ENCODE data around the gene COL4A5. TPM values are rescaled to one million over a fixed set of nuclear protein-coding genes. Genes with fewer than 3 reads are reported as not detected.

COL4A5 gene
- total and polyA plus RNA-seq, 2 donors, result 7.4 to 9.1 TPM

- Histone ChIP-seq H3K27me3 (ENCODE audit: control insufficient read depth in 2 of 2, insufficient read depth in 1 of 2, low read length in 1 of 2) (no peaks in the 10 kb centered on the region), H3K9me3 (ENCODE audit: control insufficient read depth in 2 of 2, insufficient read depth in 1 of 2, low read length in 1 of 2) (no peaks in the 10 kb centered on the region), H3K4me3 (ENCODE audit: low read length in 2 of 2) (no peak overlapping the region), H3K27ac (ENCODE audit: low read depth in 1 of 2, low read length in 1 of 2) (no peak overlapping the region), H3K36me3 (ENCODE audit: control insufficient read depth in 2 of 2, insufficient read depth in 2 of 2, low read length in 1 of 2) (no peaks in the 10 kb centered on the region), H3K4me1 (ENCODE audit: control insufficient read depth in 2 of 2, insufficient read depth in 2 of 2, low read length in 2 of 2) (no peaks in the 10 kb centered on the region)
- no peak for DNase-seq (ENCODE audit: low read depth in 6 of 9, low spot score in 9 of 9)
- WGBS, result 91% methylated on average over 1 of the region's 1 CpG
Measured at GRCh38 chrX:108558217-108558616, 118.6 kb downstream of the COL4A5 start.

- H3K27ac ChIP-seq (ENCODE audit: low read depth in 1 of 2, low read length in 1 of 2), result no peak overlapping the region
- no peak for DNase-seq (ENCODE audit: low read depth in 6 of 9, low spot score in 9 of 9)
- H3K27me3 ChIP-seq (ENCODE audit: control insufficient read depth in 2 of 2, insufficient read depth in 1 of 2, low read length in 1 of 2), result no peaks in the 10 kb centered on the region
- no peak overlapping the region for H3K4me3 ChIP-seq (ENCODE audit: low read length in 2 of 2)
- H3K36me3 ChIP-seq (ENCODE audit: control insufficient read depth in 2 of 2, insufficient read depth in 2 of 2, low read length in 1 of 2), result no peaks in the 10 kb centered on the region
- H3K9me3 ChIP-seq (ENCODE audit: control insufficient read depth in 2 of 2, insufficient read depth in 1 of 2, low read length in 1 of 2), result no peaks in the 10 kb centered on the region
- no peaks in the 10 kb centered on the region for H3K4me1 ChIP-seq (ENCODE audit: control insufficient read depth in 2 of 2, insufficient read depth in 2 of 2, low read length in 2 of 2)
Measured at GRCh38 chrX:108573136-108573535, 133.5 kb downstream of the COL4A5 start.

GRCh38 chrX:108582151-108582550 is 142.5 kb downstream of the COL4A5 start:
- no peak overlapping the region for H3K27ac ChIP-seq (ENCODE audit: low read depth in 1 of 2, low read length in 1 of 2)
- DNase-seq (ENCODE audit: low read depth in 6 of 9, low spot score in 9 of 9), result no peak
- WGBS, result 97% methylated on average over 1 of the region's 1 CpG
- H3K27me3 ChIP-seq (ENCODE audit: control insufficient read depth in 2 of 2, insufficient read depth in 1 of 2, low read length in 1 of 2), result no peaks in the 10 kb centered on the region
- no peak overlapping the region for H3K4me3 ChIP-seq (ENCODE audit: low read length in 2 of 2)
- no peaks in the 10 kb centered on the region for H3K36me3 ChIP-seq (ENCODE audit: control insufficient read depth in 2 of 2, insufficient read depth in 2 of 2, low read length in 1 of 2)
- no peaks in the 10 kb centered on the region for H3K9me3 ChIP-seq (ENCODE audit: control insufficient read depth in 2 of 2, insufficient read depth in 1 of 2, low read length in 1 of 2)
- H3K4me1 ChIP-seq (ENCODE audit: control insufficient read depth in 2 of 2, insufficient read depth in 2 of 2, low read length in 2 of 2), result no peaks in the 10 kb centered on the region

- 100% methylated on average over 2 of the region's 2 CpGs for WGBS
- no peaks in the 10 kb centered on the region for H3K27me3 ChIP-seq (ENCODE audit: control insufficient read depth in 2 of 2, insufficient read depth in 1 of 2, low read length in 1 of 2)
- no peak overlapping the region for H3K4me3 ChIP-seq (ENCODE audit: low read length in 2 of 2)
- DNase-seq (ENCODE audit: low read depth in 6 of 9, low spot score in 9 of 9), result peak in 2 of 9 donors; percentile 6 to 13
- H3K9me3 ChIP-seq (ENCODE audit: control insufficient read depth in 2 of 2, insufficient read depth in 1 of 2, low read length in 1 of 2), result no peaks in the 10 kb centered on the region
- H3K36me3 ChIP-seq (ENCODE audit: control insufficient read depth in 2 of 2, insufficient read depth in 2 of 2, low read length in 1 of 2), result no peaks in the 10 kb centered on the region
- H3K4me1 ChIP-seq (ENCODE audit: control insufficient read depth in 2 of 2, insufficient read depth in 2 of 2, low read length in 2 of 2), result no peaks in the 10 kb centered on the region
- no peak overlapping the region for H3K27ac ChIP-seq (ENCODE audit: low read depth in 1 of 2, low read length in 1 of 2)
Measured at GRCh38 chrX:108584617-108585211, 145.1 kb downstream of the COL4A5 start.

GRCh38 chrX:108590496-108590895 is 150.9 kb downstream of the COL4A5 start:
- WGBS, result 97% methylated on average over 3 of the region's 3 CpGs

GRCh38 chrX:108601276-108601675 is 161.6 kb downstream of the COL4A5 start:
- Histone ChIP-seq H3K36me3 (ENCODE audit: control insufficient read depth in 2 of 2, insufficient read depth in 2 of 2, low read length in 1 of 2) (no peaks in the 10 kb centered on the region), H3K4me1 (ENCODE audit: control insufficient read depth in 2 of 2, insufficient read depth in 2 of 2, low read length in 2 of 2) (no peaks in the 10 kb centered on the region), H3K27me3 (ENCODE audit: control insufficient read depth in 2 of 2, insufficient read depth in 1 of 2, low read length in 1 of 2) (no peaks in the 10 kb centered on the region), H3K9me3 (ENCODE audit: control insufficient read depth in 2 of 2, insufficient read depth in 1 of 2, low read length in 1 of 2) (no peaks in the 10 kb centered on the region), H3K27ac (ENCODE audit: low read depth in 1 of 2, low read length in 1 of 2) (no peak overlapping the region), H3K4me3 (ENCODE audit: low read length in 2 of 2) (no peak overlapping the region)
- DNase-seq (ENCODE audit: low read depth in 6 of 9, low spot score in 9 of 9), result no peak
- 93% methylated on average over 4 of the region's 4 CpGs for WGBS

More at GRCh38 chrX:108590496-108590895, 150.9 kb downstream of the COL4A5 start:
- no peaks in the 10 kb centered on the region for H3K27me3 ChIP-seq (ENCODE audit: control insufficient read depth in 2 of 2, insufficient read depth in 1 of 2, low read length in 1 of 2)
- no peak overlapping the region for H3K27ac ChIP-seq (ENCODE audit: low read depth in 1 of 2, low read length in 1 of 2)
- H3K36me3 ChIP-seq (ENCODE audit: control insufficient read depth in 2 of 2, insufficient read depth in 2 of 2, low read length in 1 of 2), result no peaks in the 10 kb centered on the region
- no peaks in the 10 kb centered on the region for H3K9me3 ChIP-seq (ENCODE audit: control insufficient read depth in 2 of 2, insufficient read depth in 1 of 2, low read length in 1 of 2)
- H3K4me1 ChIP-seq (ENCODE audit: control insufficient read depth in 2 of 2, insufficient read depth in 2 of 2, low read length in 2 of 2), result no peaks in the 10 kb centered on the region
- DNase-seq (ENCODE audit: low read depth in 6 of 9, low spot score in 9 of 9), result no peak
- H3K4me3 ChIP-seq (ENCODE audit: low read length in 2 of 2), result no peak overlapping the region

- 90% methylated on average over 2 of the region's 2 CpGs for WGBS
- no peak overlapping the region for H3K4me3 ChIP-seq (ENCODE audit: low read length in 2 of 2)
- H3K27ac ChIP-seq (ENCODE audit: low read depth in 1 of 2, low read length in 1 of 2), result no peak overlapping the region
- H3K9me3 ChIP-seq (ENCODE audit: control insufficient read depth in 2 of 2, insufficient read depth in 1 of 2, low read length in 1 of 2), result no peaks in the 10 kb centered on the region
- no peaks in the 10 kb centered on the region for H3K27me3 ChIP-seq (ENCODE audit: control insufficient read depth in 2 of 2, insufficient read depth in 1 of 2, low read length in 1 of 2)
- H3K4me1 ChIP-seq (ENCODE audit: control insufficient read depth in 2 of 2, insufficient read depth in 2 of 2, low read length in 2 of 2), result no peaks in the 10 kb centered on the region
- no peaks in the 10 kb centered on the region for H3K36me3 ChIP-seq (ENCODE audit: control insufficient read depth in 2 of 2, insufficient read depth in 2 of 2, low read length in 1 of 2)
- no peak for DNase-seq (ENCODE audit: low read depth in 6 of 9, low spot score in 9 of 9)
Measured at GRCh38 chrX:108610141-108610540, 170.5 kb downstream of the COL4A5 start.

- H3K27me3 ChIP-seq (ENCODE audit: control insufficient read depth in 2 of 2, insufficient read depth in 1 of 2, low read length in 1 of 2), result no peaks in the 10 kb centered on the region
- no peaks in the 10 kb centered on the region for H3K36me3 ChIP-seq (ENCODE audit: control insufficient read depth in 2 of 2, insufficient read depth in 2 of 2, low read length in 1 of 2)
- DNase-seq (ENCODE audit: low read depth in 6 of 9, low spot score in 9 of 9), result no peak
- H3K27ac ChIP-seq (ENCODE audit: low read depth in 1 of 2, low read length in 1 of 2), result no peak overlapping the region
- no peaks in the 10 kb centered on the region for H3K9me3 ChIP-seq (ENCODE audit: control insufficient read depth in 2 of 2, insufficient read depth in 1 of 2, low read length in 1 of 2)
- H3K4me3 ChIP-seq (ENCODE audit: low read length in 2 of 2), result no peak overlapping the region
- H3K4me1 ChIP-seq (ENCODE audit: control insufficient read depth in 2 of 2, insufficient read depth in 2 of 2, low read length in 2 of 2), result no peaks in the 10 kb centered on the region
Measured at GRCh38 chrX:108614616-108615015, 175.0 kb downstream of the COL4A5 start.

- Histone ChIP-seq H3K27ac (ENCODE audit: low read depth in 1 of 2, low read length in 1 of 2) (no peak overlapping the region), H3K9me3 (ENCODE audit: control insufficient read depth in 2 of 2, insufficient read depth in 1 of 2, low read length in 1 of 2) (no peaks in the 10 kb centered on the region), H3K27me3 (ENCODE audit: control insufficient read depth in 2 of 2, insufficient read depth in 1 of 2, low read length in 1 of 2) (no peaks in the 10 kb centered on the region), H3K4me3 (ENCODE audit: low read length in 2 of 2) (no peak overlapping the region), H3K4me1 (ENCODE audit: control insufficient read depth in 2 of 2, insufficient read depth in 2 of 2, low read length in 2 of 2) (no peaks in the 10 kb centered on the region), H3K36me3 (ENCODE audit: control insufficient read depth in 2 of 2, insufficient read depth in 2 of 2, low read length in 1 of 2) (no peaks in the 10 kb centered on the region)
- DNase-seq (ENCODE audit: low read depth in 6 of 9, low spot score in 9 of 9), result no peak
Measured at GRCh38 chrX:108640817-108641216, 201.2 kb downstream of the COL4A5 start.

Data from thymus (tissue), 11 donors.